GM12878 (cell line): ENCODE data around the gene COL4A2.

Source experiments
- ATF3 ChIP-seq: IDR thresholded peaks from 2 replicates; pipeline ENCODE4 v1.6.1; 2011; ENCODE audit warnings: low read depth, mild to moderate bottlenecking, low read length, moderate library complexity, borderline replicate concordance; ENCODE audit errors: extremely low read depth
- BCL11A ChIP-seq: IDR thresholded peaks from 2 replicates; pipeline ENCODE4 v1.6.1; 2011; ENCODE audit warnings: low read depth, low read length
- FOXM1 ChIP-seq: IDR thresholded peaks from 2 replicates; pipeline ENCODE4 v1.6.1; 2012; ENCODE audit warnings: low read depth, mild to moderate bottlenecking, inconsistent platforms, low read length, moderate library complexity
- MXI1 ChIP-seq: fragments of 150-350 bp; IDR thresholded peaks from 2 replicates; pipeline ENCODE4 v1.6.1; 2011; ENCODE audit warnings: low read depth, mild to moderate bottlenecking, inconsistent platforms, low read length, improper control_type of control experiment
- PML ChIP-seq: IDR thresholded peaks from 2 replicates; pipeline ENCODE4 v1.6.1; 2012; ENCODE audit warnings: low read length, inconsistent platforms
- POLR2AphosphoS5 ChIP-seq: IDR thresholded peaks from 2 replicates; pipeline ENCODE4 v1.6.1; 2011; ENCODE audit warnings: mild to moderate bottlenecking, low read length, inconsistent platforms
- RCOR1 ChIP-seq: conservative IDR thresholded peaks from 2 replicates; pipeline ENCODE4 v1.6.1; 2012; ENCODE audit warnings: low read depth, low read length, improper control_type of control experiment
- REST ChIP-seq: IDR thresholded peaks from 2 replicates; pipeline ENCODE4 v1.6.1; 2012; ENCODE audit warnings: mild to moderate bottlenecking, low read depth, low read length
- SMC3 ChIP-seq: IDR thresholded peaks from 2 replicates; pipeline ENCODE4 v1.6.1; 2011; ENCODE audit warnings: low read length, improper control_type of control experiment, borderline replicate concordance
- SUZ12 ChIP-seq: fragments of 200-600 bp; sonication (generic); IDR thresholded peaks from one replicate; pipeline ENCODE4 v1.6.1; 2018; ENCODE audit warnings: antibody characterized with exemption, mild to moderate bottlenecking; ENCODE audit not compliant: unreplicated experiment
- USF2 ChIP-seq: IDR thresholded peaks from 2 replicates; pipeline ENCODE4 v1.6.1; 2011; ENCODE audit warnings: low read depth, low read length, improper control_type of control experiment, borderline replicate concordance
- ZBTB33 ChIP-seq: fragments of 450-650 bp; IDR thresholded peaks from 2 replicates; pipeline ENCODE4 v1.6.1; 2017; ENCODE audit warnings: mild to moderate bottlenecking
- TF ChIP-seq, protein P1 (sequence below): IDR thresholded peaks from 2 replicates; pipeline ENCODE4 v1.6.1; 2012; ENCODE audit warnings: low read length, inconsistent platforms
- TF ChIP-seq, protein P2 (sequence below): IDR thresholded peaks from 2 replicates; pipeline ENCODE4 v1.6.1; 2012; ENCODE audit warnings: low read depth, low read length, improper control_type of control experiment

DNA sequence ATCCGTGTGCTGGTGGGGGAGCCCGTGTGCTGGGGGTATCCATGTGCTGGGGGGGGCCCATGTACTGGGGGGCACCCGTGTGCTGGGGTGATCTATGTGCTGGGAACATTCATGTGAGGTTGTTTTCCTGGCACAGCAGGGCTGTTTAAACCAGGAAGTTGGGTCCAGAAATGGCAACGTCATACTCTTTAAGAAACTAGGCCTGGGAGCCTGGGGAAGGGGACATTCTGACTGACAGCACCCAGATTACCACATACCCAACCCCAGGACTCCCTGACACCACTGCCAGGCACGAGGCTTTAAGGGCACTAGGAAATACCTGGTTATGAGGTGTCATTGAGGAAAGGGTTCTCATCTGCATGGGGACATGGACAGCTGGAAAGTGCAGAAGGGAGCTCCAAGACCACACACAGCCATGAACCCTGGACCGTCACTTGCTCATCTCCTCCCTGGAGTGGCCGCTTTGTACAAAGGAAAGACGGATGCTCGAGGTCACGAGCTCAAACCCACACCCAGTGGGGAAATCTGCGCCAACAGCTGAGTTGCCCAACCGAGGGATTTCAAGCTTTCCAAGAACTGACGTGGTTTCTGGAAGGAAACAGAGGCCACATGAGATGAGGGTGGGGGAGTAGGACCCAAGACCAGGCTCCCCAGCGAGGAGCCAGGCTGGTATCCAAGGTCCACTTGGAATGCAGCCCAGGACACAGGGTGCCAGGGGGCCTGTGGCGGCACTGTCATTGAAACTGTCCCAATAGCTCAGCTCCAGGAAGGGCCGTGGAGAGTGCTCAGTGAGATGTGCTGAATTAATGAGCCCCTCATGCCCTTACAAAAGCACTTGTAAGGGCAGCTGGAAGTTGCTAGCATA is 213.6 kb downstream of the COL4A2 start:
- TF ChIP-seq SUZ12 (no peak), SMC3 (no peak), USF2 (no peak), ATF3 (no peak), POLR2AphosphoS5 (no peak), PML (no peak), RCOR1 (no peak), ZBTB33 (no peak), BCL11A (no peak), REST (no peak), FOXM1 (no peak), MXI1 (no peak)
- TF ChIP-seq, protein P1, sequence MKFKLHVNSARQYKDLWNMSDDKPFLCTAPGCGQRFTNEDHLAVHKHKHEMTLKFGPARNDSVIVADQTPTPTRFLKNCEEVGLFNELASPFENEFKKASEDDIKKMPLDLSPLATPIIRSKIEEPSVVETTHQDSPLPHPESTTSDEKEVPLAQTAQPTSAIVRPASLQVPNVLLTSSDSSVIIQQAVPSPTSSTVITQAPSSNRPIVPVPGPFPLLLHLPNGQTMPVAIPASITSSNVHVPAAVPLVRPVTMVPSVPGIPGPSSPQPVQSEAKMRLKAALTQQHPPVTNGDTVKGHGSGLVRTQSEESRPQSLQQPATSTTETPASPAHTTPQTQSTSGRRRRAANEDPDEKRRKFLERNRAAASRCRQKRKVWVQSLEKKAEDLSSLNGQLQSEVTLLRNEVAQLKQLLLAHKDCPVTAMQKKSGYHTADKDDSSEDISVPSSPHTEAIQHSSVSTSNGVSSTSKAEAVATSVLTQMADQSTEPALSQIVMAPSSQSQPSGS: no peak
- TF ChIP-seq, protein P2, sequence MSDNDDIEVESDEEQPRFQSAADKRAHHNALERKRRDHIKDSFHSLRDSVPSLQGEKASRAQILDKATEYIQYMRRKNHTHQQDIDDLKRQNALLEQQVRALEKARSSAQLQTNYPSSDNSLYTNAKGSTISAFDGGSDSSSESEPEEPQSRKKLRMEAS: no peak
